Measurements from ENCODE around the gene ATAD3C.

The ATAD3C gene

GRCh38 chr1:1429671-1430073, 19.8 kb upstream of the ATAD3C start:
- peak in 4 of 10 donors; percentile 8 to 56 (median 49) for DNase-seq
- intact Hi-C loops (cut with DNase I): no loop called here

- DNase-seq: peak in 7 of 10 donors; percentile 54 to 95 (median 77)
- intact Hi-C loops (cut with DNase I): no loop called here
Observed at GRCh38 chr1:1430114-1430982, 19.1 kb upstream of the ATAD3C start.

DNA sequence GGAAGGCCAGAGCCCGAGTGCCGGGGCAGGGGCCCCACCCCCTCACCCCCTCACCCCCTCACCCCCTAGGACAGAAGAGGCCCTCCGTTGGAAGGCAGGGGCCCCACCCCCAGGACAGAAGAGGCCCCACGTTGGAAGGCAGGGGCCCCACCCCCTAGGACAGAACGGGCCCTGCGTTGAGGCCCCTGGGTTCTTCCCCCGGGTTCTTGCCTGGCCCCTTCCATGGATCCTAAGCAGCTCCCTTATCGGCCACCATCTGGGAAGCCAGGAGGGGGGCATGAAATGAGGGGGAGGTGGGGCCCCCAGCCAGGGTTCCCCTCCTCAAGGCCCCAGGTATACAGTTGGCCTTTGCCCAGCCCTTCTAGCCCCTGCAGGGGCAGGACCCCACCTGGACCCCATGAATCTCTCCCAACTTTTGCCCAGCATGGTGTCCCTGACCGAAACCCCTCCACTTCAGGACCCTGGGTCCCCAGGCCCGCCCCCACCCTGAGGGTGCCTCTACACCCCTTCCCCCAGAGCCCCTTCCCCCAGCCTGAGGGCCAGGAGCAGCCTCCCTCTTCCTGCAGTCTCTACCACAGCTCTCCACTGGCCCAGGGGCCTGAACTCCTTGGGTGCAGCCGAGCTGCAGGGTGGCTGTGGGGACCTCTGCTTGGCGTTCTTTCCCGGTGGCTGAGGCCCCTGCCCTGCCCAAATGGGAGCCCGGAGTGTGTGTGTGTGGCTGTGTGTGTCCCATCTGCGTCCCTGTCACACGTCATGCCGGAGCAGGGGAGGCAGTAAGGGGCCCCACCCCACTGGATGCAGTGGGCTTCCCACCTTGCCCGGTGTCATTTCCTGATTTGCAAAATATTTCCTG, 18.3 kb upstream of the ATAD3C start:
- peak in 4 of 10 donors; percentile 46 to 87 (median 70) for DNase-seq
- intact Hi-C loops (cut with DNase I): no loop called here

DNA sequence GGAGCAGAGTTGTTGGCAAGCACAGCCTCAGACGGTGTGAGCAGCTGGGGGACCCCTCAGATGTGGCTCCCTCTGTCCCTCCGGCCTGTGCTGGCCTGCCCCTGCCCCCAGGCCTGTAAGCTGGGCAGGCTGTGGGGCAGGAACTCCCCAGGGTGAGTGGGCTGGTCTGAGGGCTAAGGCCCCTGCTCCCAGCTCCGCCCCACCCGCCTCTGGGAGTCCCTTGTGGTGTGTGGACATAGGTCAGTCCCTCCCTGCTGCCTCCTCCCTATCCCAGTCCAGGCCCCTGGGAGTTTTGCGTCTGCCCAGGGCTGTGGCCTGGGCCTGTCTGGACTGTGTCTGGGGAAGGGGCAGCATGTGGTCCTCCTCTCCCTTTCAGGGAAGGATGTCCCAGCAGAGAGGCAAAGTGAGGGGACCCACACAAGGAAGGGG, 17.6 kb upstream of the ATAD3C start:
- peak in 4 of 10 donors; percentile 52 to 88 (median 77) for DNase-seq
- intact Hi-C loops (cut with DNase I): no loop called here

- DNase-seq: peak in 4 of 10 donors; percentile 41 to 86 (median 77)
- intact Hi-C loops (cut with DNase I): no loop called here
Observed at GRCh38 chr1:1432274-1432950, 17.1 kb upstream of the ATAD3C start.

- peak; percentile 58 to 97 (median 82) for DNase-seq
- intact Hi-C loops (cut with DNase I): no loop called here
Observed at GRCh38 chr1:1432951-1433803, 16.3 kb upstream of the ATAD3C start.

- intact Hi-C loops (cut with DNase I): no loop called here
- peak in 4 of 10 donors; percentile 36 to 88 (median 73) for DNase-seq
Observed at GRCh38 chr1:1433804-1434130, 15.7 kb upstream of the ATAD3C start.

GRCh38 chr1:1434131-1434823, 15.2 kb upstream of the ATAD3C start:
- peak; percentile 66 to 97 (median 74) for DNase-seq
- intact Hi-C loops (cut with DNase I): no loop called here

GRCh38 chr1:1434824-1435105, 14.7 kb upstream of the ATAD3C start:
- no peak for DNase-seq
- intact Hi-C loops (cut with DNase I): no loop called here

DNA sequence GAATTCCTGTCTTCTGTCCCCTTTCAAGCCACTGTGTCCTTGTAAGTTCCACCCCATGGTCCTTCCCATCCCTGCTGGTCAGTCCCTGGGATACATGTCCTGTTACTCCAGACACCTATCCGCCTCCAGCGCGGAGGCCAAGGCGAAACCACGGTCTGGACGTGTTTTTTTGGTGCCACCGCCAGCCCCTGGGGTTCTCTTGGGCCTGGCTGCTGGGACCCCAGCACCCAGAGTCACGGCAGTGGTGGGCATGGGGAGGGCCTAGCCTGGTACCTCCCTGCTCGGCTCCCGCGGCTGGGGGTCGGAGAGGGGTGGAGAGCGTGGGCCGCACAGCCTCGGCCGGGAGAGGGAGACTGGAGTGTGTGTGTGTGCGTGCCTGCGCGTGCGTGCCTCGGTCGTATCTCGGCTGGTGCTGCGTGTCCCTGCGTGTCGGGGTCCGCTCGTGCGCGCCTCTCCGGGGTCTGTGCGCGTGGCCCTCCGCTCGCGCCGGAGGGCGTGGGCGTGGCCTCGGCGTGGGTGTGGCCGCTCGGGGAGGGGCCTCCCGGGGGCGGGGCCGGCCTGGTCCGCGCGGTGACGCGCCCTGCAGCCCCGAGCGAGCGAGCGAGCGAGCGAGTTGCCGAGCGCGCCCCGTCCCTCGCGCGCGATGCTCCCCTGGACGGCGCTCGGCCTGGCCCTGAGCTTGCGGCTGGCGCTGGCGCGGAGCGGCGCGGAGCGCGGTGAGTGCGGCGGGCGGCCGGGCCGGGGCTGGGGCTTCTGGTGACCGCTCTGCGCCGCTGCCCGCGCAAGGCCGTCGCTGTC, 14.2 kb upstream of the ATAD3C start, which contains the start of gene VWA1:
Gene VWA1 (plus strand): TSS at position 585 of the 798 bp plus-strand sequence. CDS start 59 bp downstream, at position 644.
- DNase-seq: peak; percentile 63 to 97 (median 76)
- intact Hi-C loops (cut with DNase I): no loop called here

DNA sequence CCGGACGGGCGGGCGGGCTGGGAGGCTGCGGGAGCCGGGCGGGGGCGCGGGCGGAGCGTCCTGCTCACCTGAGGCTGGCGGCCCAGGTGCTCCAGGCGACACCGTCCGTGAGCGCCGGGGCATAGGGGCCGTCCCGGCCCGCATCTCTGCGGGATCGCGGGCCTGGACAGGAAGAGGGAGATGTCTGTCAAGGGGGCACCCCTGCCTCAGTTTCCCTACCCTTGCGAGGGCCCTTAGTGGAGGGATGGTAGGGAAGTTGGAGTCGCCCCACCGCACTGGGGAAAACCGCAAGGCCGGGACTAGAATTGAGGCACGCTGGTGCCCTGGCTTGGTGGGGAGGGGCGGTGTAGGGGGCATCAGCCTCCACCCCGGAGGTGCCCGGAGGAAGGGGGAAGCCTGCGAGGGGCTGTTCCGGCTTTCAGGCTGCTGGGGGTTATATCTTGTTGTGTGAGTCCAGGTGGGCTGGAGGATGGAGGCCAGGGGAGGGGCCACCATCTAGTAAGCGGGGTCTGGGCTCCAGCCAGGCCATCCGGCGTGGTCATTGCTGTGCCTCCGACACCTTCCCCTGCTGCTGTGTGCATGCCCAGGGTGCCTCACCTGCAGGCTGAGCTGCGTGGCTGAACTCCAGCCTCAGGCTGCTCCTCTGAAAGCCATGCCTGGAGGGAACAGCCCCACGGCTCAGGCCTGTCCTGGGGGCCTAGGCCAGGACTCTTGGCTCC, 13.4 kb upstream of the ATAD3C start:
- DNase-seq: peak in 5 of 10 donors; percentile 8 to 83 (median 63)
- intact Hi-C loops (cut with DNase I): no loop called here

GRCh38 chr1:1436630-1437032, 12.9 kb upstream of the ATAD3C start:
- intact Hi-C loops (cut with DNase I): no loop called here
- DNase-seq: no peak

GRCh38 chr1:1437033-1437903, 12.2 kb upstream of the ATAD3C start:
- intact Hi-C loops (cut with DNase I): no loop called here
- DNase-seq: peak in 5 of 10 donors; percentile 14 to 82 (median 63)

GRCh38 chr1:1437904-1438376, 11.5 kb upstream of the ATAD3C start:
- intact Hi-C loops (cut with DNase I): no loop called here
- peak in 2 of 10 donors; percentile 51 to 66 for DNase-seq

DNA sequence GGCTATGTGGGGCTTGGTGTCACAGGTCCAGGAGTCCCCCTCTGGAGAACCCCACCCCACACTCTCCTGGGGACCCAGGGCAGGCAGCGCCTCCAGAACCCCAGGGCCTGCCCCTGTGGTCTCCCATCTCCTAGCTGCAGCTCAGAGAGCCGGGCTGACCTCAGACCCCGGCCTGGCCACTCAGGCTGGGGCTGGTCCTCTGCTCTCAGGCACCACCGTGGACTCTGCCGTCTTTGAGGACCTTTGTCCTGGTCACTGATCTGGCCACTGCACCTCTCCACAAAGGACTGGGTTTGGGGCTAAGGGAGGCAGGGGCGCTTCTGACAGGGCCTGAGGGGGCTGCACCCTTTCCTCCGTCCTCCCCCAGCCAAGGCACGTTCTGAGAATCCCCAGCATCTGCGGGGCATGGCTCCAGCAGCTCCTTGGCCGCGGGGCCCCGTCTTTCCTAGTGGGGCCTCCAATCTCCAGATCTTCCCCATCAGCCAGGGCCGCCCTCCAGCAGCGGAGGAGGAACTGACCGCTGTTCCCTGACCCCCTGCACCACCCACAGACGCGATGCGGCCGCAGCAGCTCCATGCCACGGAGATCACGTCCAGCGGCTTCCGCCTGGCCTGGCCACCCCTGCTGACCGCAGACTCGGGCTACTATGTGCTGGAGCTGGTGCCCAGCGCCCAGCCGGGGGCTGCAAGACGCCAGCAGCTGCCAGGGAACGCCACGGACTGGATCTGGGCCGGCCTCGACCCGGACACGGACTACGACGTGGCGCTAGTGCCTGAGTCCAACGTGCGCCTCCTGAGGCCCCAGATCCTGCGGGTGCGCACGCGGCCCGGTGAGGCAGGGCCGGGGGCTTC, 10.7 kb upstream of the ATAD3C start:
- intact Hi-C loops (cut with DNase I): no loop called here
- peak in 4 of 10 donors; percentile 16 to 83 (median 68) for DNase-seq
